Measurements from ENCODE around the gene UBE2L3.

DNA sequence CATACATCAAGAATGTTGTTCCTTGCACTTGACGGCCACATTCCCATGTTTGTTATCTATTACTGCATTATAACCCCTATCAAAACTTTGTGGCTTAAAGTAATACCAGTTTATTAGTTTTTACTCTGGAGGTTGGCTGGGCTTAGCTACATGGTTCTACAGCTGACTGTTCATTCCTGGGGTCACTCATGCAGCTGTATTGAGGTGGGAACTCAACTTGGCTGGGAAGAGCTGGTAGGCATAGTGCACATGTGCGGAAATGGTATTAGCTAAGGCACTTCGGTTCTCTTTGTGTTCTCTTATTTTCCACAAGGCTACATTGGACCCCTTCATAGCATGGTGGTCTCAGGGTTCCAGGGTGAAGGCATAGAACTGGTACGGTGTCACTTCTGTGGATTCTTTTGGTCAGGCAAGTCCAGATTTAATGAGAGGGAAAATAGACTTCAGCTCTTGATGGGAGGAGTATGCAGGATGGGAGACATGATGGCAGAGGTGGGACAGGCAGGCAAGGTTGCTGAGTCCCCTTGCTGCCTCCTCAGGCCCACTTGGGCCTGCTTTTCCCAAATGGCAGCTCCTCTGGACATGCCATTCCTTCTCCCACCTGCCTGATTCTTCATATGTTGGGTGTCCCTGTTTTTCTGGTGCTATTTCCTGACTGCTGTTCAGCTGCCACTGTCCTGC lies 46.2 kb downstream of the UBE2L3 start:
- TF ChIP-seq, protein P1, sequence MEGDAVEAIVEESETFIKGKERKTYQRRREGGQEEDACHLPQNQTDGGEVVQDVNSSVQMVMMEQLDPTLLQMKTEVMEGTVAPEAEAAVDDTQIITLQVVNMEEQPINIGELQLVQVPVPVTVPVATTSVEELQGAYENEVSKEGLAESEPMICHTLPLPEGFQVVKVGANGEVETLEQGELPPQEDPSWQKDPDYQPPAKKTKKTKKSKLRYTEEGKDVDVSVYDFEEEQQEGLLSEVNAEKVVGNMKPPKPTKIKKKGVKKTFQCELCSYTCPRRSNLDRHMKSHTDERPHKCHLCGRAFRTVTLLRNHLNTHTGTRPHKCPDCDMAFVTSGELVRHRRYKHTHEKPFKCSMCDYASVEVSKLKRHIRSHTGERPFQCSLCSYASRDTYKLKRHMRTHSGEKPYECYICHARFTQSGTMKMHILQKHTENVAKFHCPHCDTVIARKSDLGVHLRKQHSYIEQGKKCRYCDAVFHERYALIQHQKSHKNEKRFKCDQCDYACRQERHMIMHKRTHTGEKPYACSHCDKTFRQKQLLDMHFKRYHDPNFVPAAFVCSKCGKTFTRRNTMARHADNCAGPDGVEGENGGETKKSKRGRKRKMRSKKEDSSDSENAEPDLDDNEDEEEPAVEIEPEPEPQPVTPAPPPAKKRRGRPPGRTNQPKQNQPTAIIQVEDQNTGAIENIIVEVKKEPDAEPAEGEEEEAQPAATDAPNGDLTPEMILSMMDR (IDR thresholded peaks at IDR 0.05; ENCODE audit: borderline replicate concordance, extremely low read depth, low read length, poor library complexity, severe bottlenecking): no peak
- no peak for TF ChIP-seq EZH2 (IDR thresholded peaks at IDR 0.05; ENCODE audit: borderline replicate concordance, low read depth, low read length, severe bottlenecking)
